ENCODE data around the gene NXNL1. TPM values are rescaled to one million over a fixed set of nuclear protein-coding genes. Genes with fewer than 3 reads are reported as not detected.

Gene NXNL1
- total RNA-seq, 2 experiments from 2014 or later, result not detected

- TF ChIP-seq, protein P1, sequence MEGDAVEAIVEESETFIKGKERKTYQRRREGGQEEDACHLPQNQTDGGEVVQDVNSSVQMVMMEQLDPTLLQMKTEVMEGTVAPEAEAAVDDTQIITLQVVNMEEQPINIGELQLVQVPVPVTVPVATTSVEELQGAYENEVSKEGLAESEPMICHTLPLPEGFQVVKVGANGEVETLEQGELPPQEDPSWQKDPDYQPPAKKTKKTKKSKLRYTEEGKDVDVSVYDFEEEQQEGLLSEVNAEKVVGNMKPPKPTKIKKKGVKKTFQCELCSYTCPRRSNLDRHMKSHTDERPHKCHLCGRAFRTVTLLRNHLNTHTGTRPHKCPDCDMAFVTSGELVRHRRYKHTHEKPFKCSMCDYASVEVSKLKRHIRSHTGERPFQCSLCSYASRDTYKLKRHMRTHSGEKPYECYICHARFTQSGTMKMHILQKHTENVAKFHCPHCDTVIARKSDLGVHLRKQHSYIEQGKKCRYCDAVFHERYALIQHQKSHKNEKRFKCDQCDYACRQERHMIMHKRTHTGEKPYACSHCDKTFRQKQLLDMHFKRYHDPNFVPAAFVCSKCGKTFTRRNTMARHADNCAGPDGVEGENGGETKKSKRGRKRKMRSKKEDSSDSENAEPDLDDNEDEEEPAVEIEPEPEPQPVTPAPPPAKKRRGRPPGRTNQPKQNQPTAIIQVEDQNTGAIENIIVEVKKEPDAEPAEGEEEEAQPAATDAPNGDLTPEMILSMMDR (IDR thresholded peaks at IDR 0.05), result no peak
- H3K27me3 ChIP-seq (ENCODE audit: control insufficient read depth in 1 of 2, insufficient read depth in 2 of 2, low read length in 2 of 2), result no peaks in the 10 kb centered on the region
- H3K4me1 ChIP-seq (ENCODE audit: insufficient read depth, low read length), result peaks cover 9% of the 10 kb centered on the region
- ATAC-seq (ENCODE audit: poor library complexity) (no peak), DNase-seq (no peak)
- Mint-ChIP-seq H3K27ac (no peak overlapping the region), H3K36me3 (ENCODE audit: low read depth) (peaks cover 26% of the 10 kb centered on the region), H3K9me3 (no peaks in the 10 kb centered on the region), H3K27me3 (no peaks in the 10 kb centered on the region), H3K4me1 (ENCODE audit: low read depth) (peaks cover 2% of the 10 kb centered on the region), H3K4me3 (no peak overlapping the region)
- intact Hi-C loops (cut with DNase I, micrococcal nuclease), result no loop called here
- ChIA-PET CTCF (no interaction called here), POLR2A (no interaction called here)
- no peak overlapping the region for H3K4me3 ChIP-seq (ENCODE audit: low read length)
- H3K36me3 ChIP-seq (ENCODE audit: insufficient read depth, low read length), result peaks cover 47% of the 10 kb centered on the region
- H3K27ac ChIP-seq (ENCODE audit: low read depth in 1 of 2, low read length in 2 of 2), result no peak overlapping the region
- no peaks in the 10 kb centered on the region for H3K9me3 ChIP-seq (ENCODE audit: control insufficient read depth in 1 of 2, insufficient read depth in 1 of 2, low read length in 2 of 2)
Measured at GRCh38 chr19:17414097-17414496, 46.6 kb downstream of the NXNL1 start.

GRCh38 chr19:17411801-17412200 lies 48.9 kb downstream of the NXNL1 start:
- no peaks in the 10 kb centered on the region for H3K27me3 Mint-ChIP-seq
- H3K36me3 ChIP-seq (ENCODE audit: insufficient read depth, low read length), result peaks cover 45% of the 10 kb centered on the region
- peaks cover 11% of the 10 kb centered on the region for H3K4me1 Mint-ChIP-seq (ENCODE audit: low read depth)
- no peak overlapping the region for H3K27ac Mint-ChIP-seq
- H3K36me3 Mint-ChIP-seq (ENCODE audit: low read depth), result peaks cover 26% of the 10 kb centered on the region
- CTCF ChIA-PET, result no interaction called here
- no peak for DNase-seq
- H3K9me3 Mint-ChIP-seq, result no peaks in the 10 kb centered on the region
- no peaks in the 10 kb centered on the region for H3K27me3 ChIP-seq (ENCODE audit: control insufficient read depth in 1 of 2, insufficient read depth in 2 of 2, low read length in 2 of 2)
- no peaks in the 10 kb centered on the region for H3K9me3 ChIP-seq (ENCODE audit: control insufficient read depth in 1 of 2, insufficient read depth in 1 of 2, low read length in 2 of 2)
- POLR2A ChIA-PET, result no interaction called here
- ATAC-seq (ENCODE audit: poor library complexity), result no peak
- H3K27ac ChIP-seq (ENCODE audit: low read depth in 1 of 2, low read length in 2 of 2), result no peak overlapping the region
- no peak overlapping the region for H3K4me3 ChIP-seq (ENCODE audit: low read length)
- TF ChIP-seq, protein P1 (IDR thresholded peaks at IDR 0.05), result no peak
- intact Hi-C loops (cut with DNase I, micrococcal nuclease), result no loop called here
- H3K4me1 ChIP-seq (ENCODE audit: insufficient read depth, low read length), result peaks cover 25% of the 10 kb centered on the region
- no peak overlapping the region for H3K4me3 Mint-ChIP-seq

DNA sequence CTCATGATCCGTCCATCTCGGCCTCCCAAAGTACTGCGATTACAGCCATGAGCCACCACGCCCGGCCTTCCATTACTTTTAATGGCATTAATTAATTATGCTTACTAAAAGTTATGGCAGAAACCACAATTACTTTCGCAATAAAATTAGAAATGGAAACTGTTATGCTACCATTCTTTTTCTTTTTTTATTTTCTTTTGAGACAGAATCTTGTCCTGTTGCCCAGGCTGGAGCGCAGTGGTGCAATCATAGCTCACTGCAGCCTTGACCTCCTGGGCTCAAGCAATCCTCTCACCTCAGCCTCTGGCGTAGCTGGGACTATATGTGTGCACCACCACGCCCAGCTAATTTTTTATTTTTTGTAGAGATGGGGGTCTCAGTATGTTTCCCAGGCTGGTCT lies 50.7 kb downstream of the NXNL1 start:
- CTCF ChIA-PET, result interaction anchor here (0.6 kb wide), 1 partner anchor 102 kb away, joined by 3 read pairs; no protein-coding TSS in a partner anchor
- H3K4me3 Mint-ChIP-seq, result no peak overlapping the region
- ATAC-seq (ENCODE audit: poor library complexity), result no peak
- DNase-seq, result no peak
- intact Hi-C loops (cut with DNase I, micrococcal nuclease), result no loop called here
- POLR2A ChIA-PET, result no interaction called here
- Histone ChIP-seq H3K4me3 (ENCODE audit: low read length) (no peak overlapping the region), H3K27ac (ENCODE audit: low read depth in 1 of 2, low read length in 2 of 2) (no peak overlapping the region), H3K27me3 (ENCODE audit: control insufficient read depth in 1 of 2, insufficient read depth in 2 of 2, low read length in 2 of 2) (no peaks in the 10 kb centered on the region), H3K36me3 (ENCODE audit: insufficient read depth, low read length) (peaks cover 35% of the 10 kb centered on the region), H3K4me1 (ENCODE audit: insufficient read depth, low read length) (peaks cover 39% of the 10 kb centered on the region), H3K9me3 (ENCODE audit: control insufficient read depth in 1 of 2, insufficient read depth in 1 of 2, low read length in 2 of 2) (no peaks in the 10 kb centered on the region)
- H3K36me3 Mint-ChIP-seq (ENCODE audit: low read depth), result peaks cover 23% of the 10 kb centered on the region
- peaks cover 28% of the 10 kb centered on the region for H3K4me1 Mint-ChIP-seq (ENCODE audit: low read depth)
- TF ChIP-seq, protein P1 (IDR thresholded peaks at IDR 0.05), result no peak
- no peaks in the 10 kb centered on the region for H3K27me3 Mint-ChIP-seq
- H3K9me3 Mint-ChIP-seq, result no peaks in the 10 kb centered on the region
- no peak overlapping the region for H3K27ac Mint-ChIP-seq
